ENCODE results near the gene BRSK2.

Gene BRSK2

DNA sequence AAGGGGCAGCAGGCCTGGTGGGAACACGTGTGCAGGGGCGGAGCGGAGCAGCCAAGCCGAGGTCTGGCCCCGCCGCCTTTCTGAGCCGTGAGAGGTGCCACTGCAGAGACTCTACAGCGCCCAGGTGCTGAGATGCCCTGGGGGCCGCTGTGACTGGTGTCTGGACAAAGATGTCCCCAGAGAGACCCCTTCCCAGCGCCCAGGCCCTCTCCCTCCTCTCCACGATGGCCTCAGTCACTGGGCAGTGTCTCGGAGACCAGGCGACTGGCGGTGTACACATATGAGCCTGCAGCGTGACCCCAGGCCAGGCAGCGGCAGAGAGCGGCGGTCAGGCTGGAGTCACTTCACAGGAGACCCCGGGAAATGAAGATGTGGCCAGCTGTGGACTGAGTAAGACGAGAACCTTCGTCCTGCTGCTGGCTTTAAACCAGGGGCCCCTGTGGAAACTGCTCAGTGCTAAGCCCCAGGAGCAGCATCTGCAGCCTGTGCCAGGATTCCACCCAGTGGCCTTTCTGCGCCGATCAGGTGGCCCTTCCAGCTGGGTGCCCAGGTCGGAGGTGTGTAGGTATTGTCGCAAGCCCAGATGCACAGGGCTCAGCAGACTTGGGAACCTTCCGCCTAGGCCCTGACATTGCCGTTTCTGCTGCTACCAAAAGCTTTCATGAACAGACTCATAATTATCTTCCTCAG is 62.2 kb downstream of the BRSK2 start:
- no peak for DNase-seq (ENCODE audit: low read depth)
- TF ChIP-seq, protein P1, sequence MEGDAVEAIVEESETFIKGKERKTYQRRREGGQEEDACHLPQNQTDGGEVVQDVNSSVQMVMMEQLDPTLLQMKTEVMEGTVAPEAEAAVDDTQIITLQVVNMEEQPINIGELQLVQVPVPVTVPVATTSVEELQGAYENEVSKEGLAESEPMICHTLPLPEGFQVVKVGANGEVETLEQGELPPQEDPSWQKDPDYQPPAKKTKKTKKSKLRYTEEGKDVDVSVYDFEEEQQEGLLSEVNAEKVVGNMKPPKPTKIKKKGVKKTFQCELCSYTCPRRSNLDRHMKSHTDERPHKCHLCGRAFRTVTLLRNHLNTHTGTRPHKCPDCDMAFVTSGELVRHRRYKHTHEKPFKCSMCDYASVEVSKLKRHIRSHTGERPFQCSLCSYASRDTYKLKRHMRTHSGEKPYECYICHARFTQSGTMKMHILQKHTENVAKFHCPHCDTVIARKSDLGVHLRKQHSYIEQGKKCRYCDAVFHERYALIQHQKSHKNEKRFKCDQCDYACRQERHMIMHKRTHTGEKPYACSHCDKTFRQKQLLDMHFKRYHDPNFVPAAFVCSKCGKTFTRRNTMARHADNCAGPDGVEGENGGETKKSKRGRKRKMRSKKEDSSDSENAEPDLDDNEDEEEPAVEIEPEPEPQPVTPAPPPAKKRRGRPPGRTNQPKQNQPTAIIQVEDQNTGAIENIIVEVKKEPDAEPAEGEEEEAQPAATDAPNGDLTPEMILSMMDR (IDR thresholded peaks at IDR 0.05; ENCODE audit: insufficient read depth, low read depth, low read length, missing control alignments), result no peak
- H3K4me3 ChIP-seq (ENCODE audit: low read length), result no peak overlapping the region

DNA sequence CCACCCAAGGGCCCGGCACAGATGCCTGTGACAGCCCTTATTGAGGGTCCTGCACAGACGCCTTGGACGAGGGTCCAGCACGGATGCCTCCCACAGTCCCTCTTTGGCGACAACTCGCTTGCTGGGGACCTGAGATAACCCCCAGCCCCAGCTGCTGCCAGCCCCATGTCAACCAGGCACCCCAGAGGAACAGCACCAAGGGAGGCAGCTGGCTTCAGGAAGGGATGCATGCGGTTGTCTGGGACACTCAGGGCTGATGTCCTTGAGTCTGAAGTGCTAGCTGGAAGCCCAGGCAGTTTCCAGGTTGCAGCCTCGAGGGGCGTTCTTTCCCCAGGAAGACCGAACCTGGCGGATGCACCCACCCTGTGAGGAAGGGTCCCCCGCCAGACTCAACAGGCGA is 63.0 kb downstream of the BRSK2 start:
- H3K4me3 ChIP-seq (ENCODE audit: low read length), result no peak overlapping the region
- TF ChIP-seq, protein P1 (IDR thresholded peaks at IDR 0.05; ENCODE audit: insufficient read depth, low read depth, low read length, missing control alignments), result no peak
- DNase-seq (ENCODE audit: low read depth), result no peak

DNA sequence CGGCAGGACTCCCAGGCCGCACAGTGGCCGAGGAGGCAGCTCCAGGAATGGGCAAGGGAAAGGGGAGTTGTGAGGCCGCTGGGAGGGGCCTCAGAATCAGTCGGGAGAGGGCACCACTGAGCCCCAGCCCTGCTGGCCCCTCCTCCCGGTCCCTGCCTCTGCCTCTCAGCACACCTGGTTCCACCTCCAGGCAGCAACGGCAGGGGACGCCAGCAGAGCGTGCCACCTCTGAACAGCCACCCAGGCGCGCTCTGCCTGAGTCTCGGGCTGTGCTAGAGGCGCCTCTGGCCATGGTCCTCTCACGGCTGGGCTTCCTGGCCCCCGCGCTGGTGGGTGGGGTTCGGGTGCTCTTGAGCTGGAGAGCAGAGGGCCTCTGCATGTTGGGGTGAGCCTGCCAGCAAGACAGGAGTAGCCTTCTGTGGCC is 63.9 kb downstream of the BRSK2 start:
- TF ChIP-seq, protein P1 (IDR thresholded peaks at IDR 0.05; ENCODE audit: insufficient read depth, low read depth, low read length, missing control alignments), result peak; percentile 63
- peak; percentile 60 for DNase-seq (ENCODE audit: low read depth)

DNA sequence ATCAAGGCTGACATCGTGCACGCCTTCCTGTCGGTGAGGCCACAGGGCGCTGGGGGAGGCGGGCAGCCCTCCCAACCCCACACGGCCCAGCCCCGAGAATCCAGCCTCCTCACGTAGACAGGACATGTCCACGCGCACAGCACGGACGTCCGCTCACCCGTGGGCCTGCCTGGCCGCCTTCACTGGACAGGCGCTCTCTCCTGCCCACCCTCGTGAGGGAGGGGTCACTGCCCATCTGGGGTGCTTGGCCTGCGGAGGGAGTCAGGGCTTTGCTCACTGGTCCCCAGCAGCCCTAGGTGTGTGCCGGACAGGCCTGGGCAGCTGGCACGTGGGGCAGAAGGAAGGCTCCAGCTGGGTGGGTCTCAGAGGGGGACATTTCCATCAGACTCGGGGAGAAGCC is 64.8 kb downstream of the BRSK2 start:
- DNase-seq (ENCODE audit: low read depth), result no peak
- TF ChIP-seq, protein P1 (IDR thresholded peaks at IDR 0.05; ENCODE audit: insufficient read depth, low read depth, low read length, missing control alignments), result no peak
- no peak overlapping the region for H3K4me3 ChIP-seq (ENCODE audit: low read length)

More for the DNA sequence above, 63.9 kb downstream of the BRSK2 start:
- H3K4me3 ChIP-seq (ENCODE audit: low read length), result no peak overlapping the region

DNA sequence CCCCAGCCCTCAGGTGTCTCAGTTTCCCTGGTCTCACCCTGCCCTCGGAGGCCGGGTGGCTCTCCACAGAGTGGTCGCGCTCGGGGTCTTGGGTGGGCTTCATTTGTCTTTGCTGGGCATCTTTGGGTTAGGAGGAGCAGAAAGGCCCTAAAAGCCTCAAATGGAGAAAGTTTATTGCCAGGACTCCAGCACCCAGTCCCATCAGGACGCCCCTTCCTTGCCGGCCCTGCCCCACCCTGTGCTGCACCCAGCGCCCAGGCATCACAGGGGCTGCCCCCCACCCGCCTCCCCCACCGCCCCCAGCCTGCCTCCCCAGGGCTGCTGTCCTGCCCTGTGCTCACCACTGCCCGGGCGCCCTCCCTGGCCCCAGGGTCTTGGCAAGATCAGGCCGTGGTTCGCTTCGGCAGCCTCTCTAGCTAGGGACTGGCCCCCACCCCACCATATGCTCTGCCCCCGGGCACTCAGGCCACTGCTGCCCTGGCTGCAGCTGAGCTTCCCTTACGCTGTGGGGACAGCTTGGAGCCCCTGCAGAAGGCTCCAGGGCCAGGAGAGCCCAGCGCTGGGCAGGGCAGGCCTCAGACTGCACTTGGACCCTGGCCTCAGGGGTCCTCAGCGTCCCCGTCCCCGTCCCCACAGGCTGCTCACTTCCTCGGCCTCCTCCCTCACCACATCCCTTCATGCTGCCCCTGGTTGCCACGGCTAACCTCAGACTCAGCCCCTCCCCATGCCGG is 65.5 kb downstream of the BRSK2 start:
- no peak for DNase-seq (ENCODE audit: low read depth)
- TF ChIP-seq, protein P1 (IDR thresholded peaks at IDR 0.05; ENCODE audit: insufficient read depth, low read depth, low read length, missing control alignments), result no peak
- no peak overlapping the region for H3K4me3 ChIP-seq (ENCODE audit: low read length)

DNA sequence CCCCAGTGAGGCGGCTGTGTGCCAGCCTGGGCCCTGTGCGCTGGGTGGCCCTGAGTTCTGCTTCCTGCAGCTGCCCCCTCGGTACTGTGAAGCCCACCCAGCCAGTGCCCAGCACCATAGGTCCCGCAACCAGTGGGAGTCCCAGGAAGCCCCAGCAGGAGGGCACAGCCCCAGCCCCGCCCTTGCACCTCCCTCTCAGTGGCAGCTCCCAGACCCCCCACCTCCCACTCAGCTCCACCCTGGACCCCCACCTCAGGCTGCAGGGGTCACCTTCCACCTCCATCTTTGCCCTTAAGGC is 66.0 kb downstream of the BRSK2 start:
- DNase-seq (ENCODE audit: low read depth), result no peak
- TF ChIP-seq, protein P1 (IDR thresholded peaks at IDR 0.05; ENCODE audit: insufficient read depth, low read depth, low read length, missing control alignments), result no peak
- H3K4me3 ChIP-seq (ENCODE audit: low read length), result no peak overlapping the region

Data from epithelial cell of esophagus (primary cell).